Endothelial cell of umbilical vein (primary cell): Measurements from ENCODE around the gene PIK3R1.

Source experiments
- EZH2 ChIP-seq: IDR thresholded peaks from 2 replicates; pipeline ENCODE4 v1.6.1; 2012; ENCODE audit warnings: borderline replicate concordance, low read depth, mild to moderate bottlenecking, moderate library complexity, low read length, inconsistent platforms; ENCODE audit not compliant: severe bottlenecking
- POLR2AphosphoS5 ChIP-seq: IDR thresholded peaks from 2 replicates; pipeline ENCODE4 v1.6.1; 2012; ENCODE audit warnings: low read depth, mild to moderate bottlenecking, control low read depth, low read length, moderate library complexity; ENCODE audit not compliant: insufficient read depth
- TF ChIP-seq, protein P1 (sequence below), 2 donors: IDR thresholded peaks; 1 replicate in 1 of 2; 2 replicates in 1 of 2; pipeline ENCODE4 v1.5.1; 2011; ENCODE audit warnings: low read length in 2 of 2, mild to moderate bottlenecking in 2 of 2, moderate library complexity in 2 of 2, control low read depth in 1 of 2, inconsistent platforms in 1 of 2, low read depth in 1 of 2; ENCODE audit not compliant: insufficient read depth in 1 of 2; ENCODE audit errors: extremely low read depth in 1 of 2

DNA sequence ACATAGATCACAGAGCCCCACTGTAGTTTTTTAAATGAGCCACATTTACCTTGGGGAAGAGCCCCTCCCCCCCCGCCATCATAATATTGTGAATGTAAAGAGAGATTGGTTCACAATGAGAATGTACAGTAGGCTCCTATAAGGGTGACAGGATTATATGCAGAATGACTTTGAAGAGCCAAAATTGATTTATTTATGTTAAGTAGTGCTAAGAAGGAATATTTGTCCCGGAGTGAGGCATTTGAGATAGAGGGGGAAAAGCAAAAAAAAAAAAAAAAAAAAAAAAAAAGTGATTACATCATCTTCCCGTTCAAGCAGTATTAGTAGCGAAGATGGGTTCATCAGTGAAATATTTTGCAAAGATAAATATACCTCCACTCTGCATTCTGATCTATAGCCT is 73.9 kb downstream of the PIK3R1 start:
- TF ChIP-seq POLR2AphosphoS5 (no peak), EZH2 (no peak)
- TF ChIP-seq, protein P1, sequence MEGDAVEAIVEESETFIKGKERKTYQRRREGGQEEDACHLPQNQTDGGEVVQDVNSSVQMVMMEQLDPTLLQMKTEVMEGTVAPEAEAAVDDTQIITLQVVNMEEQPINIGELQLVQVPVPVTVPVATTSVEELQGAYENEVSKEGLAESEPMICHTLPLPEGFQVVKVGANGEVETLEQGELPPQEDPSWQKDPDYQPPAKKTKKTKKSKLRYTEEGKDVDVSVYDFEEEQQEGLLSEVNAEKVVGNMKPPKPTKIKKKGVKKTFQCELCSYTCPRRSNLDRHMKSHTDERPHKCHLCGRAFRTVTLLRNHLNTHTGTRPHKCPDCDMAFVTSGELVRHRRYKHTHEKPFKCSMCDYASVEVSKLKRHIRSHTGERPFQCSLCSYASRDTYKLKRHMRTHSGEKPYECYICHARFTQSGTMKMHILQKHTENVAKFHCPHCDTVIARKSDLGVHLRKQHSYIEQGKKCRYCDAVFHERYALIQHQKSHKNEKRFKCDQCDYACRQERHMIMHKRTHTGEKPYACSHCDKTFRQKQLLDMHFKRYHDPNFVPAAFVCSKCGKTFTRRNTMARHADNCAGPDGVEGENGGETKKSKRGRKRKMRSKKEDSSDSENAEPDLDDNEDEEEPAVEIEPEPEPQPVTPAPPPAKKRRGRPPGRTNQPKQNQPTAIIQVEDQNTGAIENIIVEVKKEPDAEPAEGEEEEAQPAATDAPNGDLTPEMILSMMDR (IDR thresholded peaks at IDR 0.05; ENCODE audit: extremely low read depth in 1 of 2, insufficient read depth in 1 of 2, low read depth in 1 of 2, low read length in 2 of 2): no peak
